Measurements from ENCODE around the gene RTF1.

The RTF1 gene

GRCh38 chr15:41520636-41521035 is 103.7 kb downstream of the RTF1 start:
- no peaks in the 10 kb centered on the region for H3K9me3 Mint-ChIP-seq (ENCODE audit: low read depth)
- H3K27ac Mint-ChIP-seq: no peak overlapping the region
- H3K36me3 Mint-ChIP-seq: peaks cover 3% of the 10 kb centered on the region
- H3K27me3 Mint-ChIP-seq: no peaks in the 10 kb centered on the region
- H3K4me3 Mint-ChIP-seq: no peak overlapping the region
- no peaks in the 10 kb centered on the region for H3K4me1 Mint-ChIP-seq (ENCODE audit: low read depth)

GRCh38 chr15:41521614-41522013 is 104.7 kb downstream of the RTF1 start:
- no peak overlapping the region for H3K27ac Mint-ChIP-seq
- no peaks in the 10 kb centered on the region for H3K4me1 Mint-ChIP-seq (ENCODE audit: low read depth)
- H3K4me3 Mint-ChIP-seq: no peak overlapping the region
- H3K36me3 Mint-ChIP-seq: peaks cover 3% of the 10 kb centered on the region
- H3K9me3 Mint-ChIP-seq (ENCODE audit: low read depth): no peaks in the 10 kb centered on the region
- H3K27me3 Mint-ChIP-seq: no peaks in the 10 kb centered on the region

- Mint-ChIP-seq H3K27ac (no peak overlapping the region), H3K36me3 (peaks cover 2% of the 10 kb centered on the region)
These were observed 106.2 kb downstream of the RTF1 start for GRCh38 chr15:41523097-41523496.

GRCh38 chr15:41530363-41530956 is 113.6 kb downstream of the RTF1 start:
- H3K36me3 Mint-ChIP-seq: peaks cover 15% of the 10 kb centered on the region
- H3K27me3 Mint-ChIP-seq: no peaks in the 10 kb centered on the region
- no peaks in the 10 kb centered on the region for H3K4me1 Mint-ChIP-seq (ENCODE audit: low read depth)
- no peak overlapping the region for H3K27ac Mint-ChIP-seq
- no peaks in the 10 kb centered on the region for H3K9me3 Mint-ChIP-seq (ENCODE audit: low read depth)
- no peak overlapping the region for H3K4me3 Mint-ChIP-seq

More at GRCh38 chr15:41523097-41523496, 106.2 kb downstream of the RTF1 start:
- H3K4me3 Mint-ChIP-seq: no peak overlapping the region
- no peaks in the 10 kb centered on the region for H3K4me1 Mint-ChIP-seq (ENCODE audit: low read depth)
- H3K9me3 Mint-ChIP-seq (ENCODE audit: low read depth): no peaks in the 10 kb centered on the region
- H3K27me3 Mint-ChIP-seq: no peaks in the 10 kb centered on the region
